ENCODE measurements around the gene NPFFR1.

DNA sequence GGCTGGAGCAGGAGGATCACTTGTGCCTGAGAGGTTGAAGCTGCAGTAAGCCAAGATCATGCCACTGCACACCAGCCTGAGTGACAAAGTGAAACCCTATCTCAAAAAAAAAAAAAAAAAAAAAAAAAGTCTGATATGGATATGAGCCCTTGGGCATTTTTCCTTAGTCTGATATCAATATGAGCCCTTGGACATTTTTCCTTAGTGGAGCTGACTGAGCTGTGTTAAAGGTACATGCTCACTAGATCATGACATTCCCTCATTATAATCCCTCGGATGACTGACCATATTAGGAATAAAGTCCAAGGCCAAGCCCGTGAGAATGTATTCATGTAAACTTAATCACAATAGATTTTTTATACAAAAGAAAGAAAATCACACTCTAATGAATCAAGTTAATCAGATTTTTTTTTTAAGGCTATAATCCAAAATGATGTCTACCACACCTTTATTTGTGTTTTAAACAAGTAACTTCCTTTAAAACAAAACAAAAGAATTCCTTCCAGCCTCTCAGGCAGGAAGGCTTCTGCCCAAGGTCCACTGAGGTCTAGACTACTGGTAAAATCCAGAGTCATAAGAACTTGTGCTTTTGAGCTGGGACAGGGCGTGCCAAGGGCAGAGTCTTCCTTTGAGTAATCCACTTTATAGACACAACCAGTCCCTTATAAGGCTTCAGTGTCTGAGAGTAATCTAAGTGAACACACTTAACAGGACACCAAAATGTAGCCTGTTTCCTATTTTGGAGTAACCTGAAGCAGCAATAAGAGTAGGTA lies 56.1 kb downstream of the NPFFR1 start:
- TF ChIP-seq, protein P1, sequence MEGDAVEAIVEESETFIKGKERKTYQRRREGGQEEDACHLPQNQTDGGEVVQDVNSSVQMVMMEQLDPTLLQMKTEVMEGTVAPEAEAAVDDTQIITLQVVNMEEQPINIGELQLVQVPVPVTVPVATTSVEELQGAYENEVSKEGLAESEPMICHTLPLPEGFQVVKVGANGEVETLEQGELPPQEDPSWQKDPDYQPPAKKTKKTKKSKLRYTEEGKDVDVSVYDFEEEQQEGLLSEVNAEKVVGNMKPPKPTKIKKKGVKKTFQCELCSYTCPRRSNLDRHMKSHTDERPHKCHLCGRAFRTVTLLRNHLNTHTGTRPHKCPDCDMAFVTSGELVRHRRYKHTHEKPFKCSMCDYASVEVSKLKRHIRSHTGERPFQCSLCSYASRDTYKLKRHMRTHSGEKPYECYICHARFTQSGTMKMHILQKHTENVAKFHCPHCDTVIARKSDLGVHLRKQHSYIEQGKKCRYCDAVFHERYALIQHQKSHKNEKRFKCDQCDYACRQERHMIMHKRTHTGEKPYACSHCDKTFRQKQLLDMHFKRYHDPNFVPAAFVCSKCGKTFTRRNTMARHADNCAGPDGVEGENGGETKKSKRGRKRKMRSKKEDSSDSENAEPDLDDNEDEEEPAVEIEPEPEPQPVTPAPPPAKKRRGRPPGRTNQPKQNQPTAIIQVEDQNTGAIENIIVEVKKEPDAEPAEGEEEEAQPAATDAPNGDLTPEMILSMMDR (IDR thresholded peaks at IDR 0.05), result no peak
- no peak for TF ChIP-seq POLR2A (IDR thresholded peaks at IDR 0.05)
